ENCODE data around the gene CD33.
"Not testable (repeated sequence)": the region's sequence is repeated elsewhere in the genome, so short reads cannot be mapped to it uniquely, and the experiment has no call there.

The CD33 gene

GRCh38 chr19:51224898-51225393 lies at the start of gene CD33:
Gene CD33, plus strand, starts transcription at chr19:51225080. Its CDS starts 39 bp downstream, at chr19:51225119.
- not testable (repeated sequence) for H3K27ac ChIP-seq; DNase-seq (ENCODE audit: low read depth, low spot score)

- no peak for DNase-seq (ENCODE audit: low read depth, low spot score)
- H3K27ac ChIP-seq = no peak overlapping the region
These were observed 45.6 kb upstream of the CD33 start for GRCh38 chr19:51179256-51179655.

- DNase-seq (ENCODE audit: low read depth, low spot score) = no peak
These were observed 43.4 kb upstream of the CD33 start for GRCh38 chr19:51181377-51181912.

GRCh38 chr19:51181913-51182419 lies 42.9 kb upstream of the CD33 start:
- no peak for DNase-seq (ENCODE audit: low read depth, low spot score)
- no peak overlapping the region for H3K27ac ChIP-seq

More at GRCh38 chr19:51181377-51181912, 43.4 kb upstream of the CD33 start:
- no peak overlapping the region for H3K27ac ChIP-seq

- DNase-seq (ENCODE audit: low read depth, low spot score) = no peak
- no peak overlapping the region for H3K27ac ChIP-seq
These were observed 41.3 kb upstream of the CD33 start for GRCh38 chr19:51183629-51184028.

GRCh38 chr19:51185069-51185867 lies 39.6 kb upstream of the CD33 start:
- no peak for DNase-seq (ENCODE audit: low read depth, low spot score)
- H3K27ac ChIP-seq = no peak overlapping the region

- DNase-seq (ENCODE audit: low read depth, low spot score) = no peak
These were observed 39.0 kb upstream of the CD33 start for GRCh38 chr19:51185868-51186215.

GRCh38 chr19:51186323-51186722 lies 38.6 kb upstream of the CD33 start:
- H3K27ac ChIP-seq = no peak overlapping the region
- DNase-seq (ENCODE audit: low read depth, low spot score) = no peak

More at GRCh38 chr19:51185868-51186215, 39.0 kb upstream of the CD33 start:
- no peak overlapping the region for H3K27ac ChIP-seq

GRCh38 chr19:51187395-51188226 lies 37.3 kb upstream of the CD33 start:
- H3K27ac ChIP-seq = no peak overlapping the region
- no peak for DNase-seq (ENCODE audit: low read depth, low spot score)

- H3K27ac ChIP-seq = no peak overlapping the region
- no peak for DNase-seq (ENCODE audit: low read depth, low spot score)
These were observed 36.7 kb upstream of the CD33 start for GRCh38 chr19:51188227-51188559.

GRCh38 chr19:51192689-51193088 lies 32.2 kb upstream of the CD33 start:
- no peak overlapping the region for H3K27ac ChIP-seq
- no peak for DNase-seq (ENCODE audit: low read depth, low spot score)

- H3K27ac ChIP-seq = no peak overlapping the region
- no peak for DNase-seq (ENCODE audit: low read depth, low spot score)
These were observed 30.2 kb upstream of the CD33 start for GRCh38 chr19:51194527-51195315.

GRCh38 chr19:51195316-51195586 lies 29.6 kb upstream of the CD33 start:
- H3K27ac ChIP-seq = no peak overlapping the region
- no peak for DNase-seq (ENCODE audit: low read depth, low spot score)

- no peak for DNase-seq (ENCODE audit: low read depth, low spot score)
- H3K27ac ChIP-seq = no peak overlapping the region
These were observed 29.3 kb upstream of the CD33 start for GRCh38 chr19:51195616-51196015.

- DNase-seq (ENCODE audit: low read depth, low spot score) = no peak
- no peak overlapping the region for H3K27ac ChIP-seq
These were observed 28.7 kb upstream of the CD33 start for GRCh38 chr19:51196181-51196580.

- no peak for DNase-seq (ENCODE audit: low read depth, low spot score)
- H3K27ac ChIP-seq = no peak overlapping the region
These were observed 26.2 kb upstream of the CD33 start for GRCh38 chr19:51198641-51199040.

- no peak overlapping the region for H3K27ac ChIP-seq
- no peak for DNase-seq (ENCODE audit: low read depth, low spot score)
These were observed 24.7 kb upstream of the CD33 start for GRCh38 chr19:51200071-51200666.

GRCh38 chr19:51201712-51202111 lies 23.2 kb upstream of the CD33 start:
- DNase-seq (ENCODE audit: low read depth, low spot score) = no peak
- H3K27ac ChIP-seq = no peak overlapping the region

- DNase-seq (ENCODE audit: low read depth, low spot score) = no peak
- no peak overlapping the region for H3K27ac ChIP-seq
These were observed 21.0 kb upstream of the CD33 start for GRCh38 chr19:51203916-51204315.

- no peak for DNase-seq (ENCODE audit: low read depth, low spot score)
- no peak overlapping the region for H3K27ac ChIP-seq
These were observed 20.6 kb upstream of the CD33 start for GRCh38 chr19:51204321-51204720.
